Measurements from ENCODE around the gene DAPK1. TPM values are rescaled to one million over a fixed set of nuclear protein-coding genes. Genes with fewer than 3 reads are reported as not detected.

Gene DAPK1
- total RNA-seq, 1 donor from 2014 or later, result 29.5 TPM

GRCh38 chr9:87622098-87622497, 124.4 kb downstream of the DAPK1 start:
- no peak for DNase-seq (ENCODE audit: low spot score)
- H3K79me2 ChIP-seq (ENCODE audit: low read depth), result no peaks in the 10 kb centered on the region
- Mint-ChIP-seq H3K27ac (no peak overlapping the region), H3K9me3 (peaks cover 5% of the 10 kb centered on the region), H3K4me1 (peaks cover 10% of the 10 kb centered on the region), H3K27me3 (ENCODE audit: insufficient read depth, low read depth) (no peaks in the 10 kb centered on the region), H3K36me3 (peaks cover 43% of the 10 kb centered on the region), H3K4me3 (no peak overlapping the region)
- peaks cover 5% of the 10 kb centered on the region for H4K20me1 ChIP-seq (ENCODE audit: low read depth)
- no peak overlapping the region for H3K4me3 ChIP-seq
- peaks cover 8% of the 10 kb centered on the region for H3K4me1 ChIP-seq
- H3K27ac ChIP-seq, result no peak overlapping the region
- H3K9me3 ChIP-seq (ENCODE audit: low read depth), result no peaks in the 10 kb centered on the region
- H2AFZ ChIP-seq (replicated peaks), result no peak overlapping the region
- no peak overlapping the region for H3K4me2 ChIP-seq
- H3K27me3 ChIP-seq, result no peaks in the 10 kb centered on the region
- H3K9ac ChIP-seq, result no peak overlapping the region
- no peak for TF ChIP-seq EZH2phosphoT487 (IDR thresholded peaks at IDR 0.05)
- TF ChIP-seq EZH2 (IDR thresholded peaks at IDR 0.05), result no peak
- no peak for TF ChIP-seq CTCF (IDR thresholded peaks at IDR 0.05)
- no peaks in the 10 kb centered on the region for H3K36me3 ChIP-seq
- H3F3A ChIP-seq (ENCODE audit: low read depth), result no peaks in the 10 kb centered on the region

GRCh38 chr9:87622923-87623322, 125.3 kb downstream of the DAPK1 start:
- no peak overlapping the region for H3K27ac Mint-ChIP-seq

GRCh38 chr9:87628346-87628745, 130.7 kb downstream of the DAPK1 start:
- no peak overlapping the region for H3K9ac ChIP-seq
- H4K20me1 ChIP-seq (ENCODE audit: low read depth), result no peaks in the 10 kb centered on the region
- H3F3A ChIP-seq (ENCODE audit: low read depth), result no peaks in the 10 kb centered on the region
- H3K27me3 ChIP-seq, result no peaks in the 10 kb centered on the region
- TF ChIP-seq CTCF (IDR thresholded peaks at IDR 0.05), result no peak
- no peak for TF ChIP-seq EZH2phosphoT487 (IDR thresholded peaks at IDR 0.05)
- TF ChIP-seq EZH2 (IDR thresholded peaks at IDR 0.05), result no peak
- H3K36me3 ChIP-seq, result no peaks in the 10 kb centered on the region
- no peak overlapping the region for H3K27ac ChIP-seq
- no peak overlapping the region for H3K4me2 ChIP-seq
- Mint-ChIP-seq H3K36me3 (peaks cover 22% of the 10 kb centered on the region), H3K27me3 (ENCODE audit: insufficient read depth, low read depth) (no peaks in the 10 kb centered on the region), H3K4me3 (no peak overlapping the region), H3K27ac (no peak overlapping the region), H3K4me1 (peaks cover 3% of the 10 kb centered on the region), H3K9me3 (peaks cover 3% of the 10 kb centered on the region)
- no peak overlapping the region for H2AFZ ChIP-seq (replicated peaks)
- H3K4me1 ChIP-seq, result no peaks in the 10 kb centered on the region
- H3K79me2 ChIP-seq (ENCODE audit: low read depth), result no peaks in the 10 kb centered on the region
- H3K9me3 ChIP-seq (ENCODE audit: low read depth), result no peaks in the 10 kb centered on the region
- DNase-seq (ENCODE audit: low spot score), result no peak
- no peak overlapping the region for H3K4me3 ChIP-seq

More at GRCh38 chr9:87622923-87623322, 125.3 kb downstream of the DAPK1 start:
- Histone ChIP-seq H3K27ac (no peak overlapping the region), H3K36me3 (no peaks in the 10 kb centered on the region), H3F3A (ENCODE audit: low read depth) (no peaks in the 10 kb centered on the region), H3K79me2 (ENCODE audit: low read depth) (no peaks in the 10 kb centered on the region), H3K9me3 (ENCODE audit: low read depth) (no peaks in the 10 kb centered on the region), H3K9ac (no peak overlapping the region), H3K27me3 (no peaks in the 10 kb centered on the region), H3K4me3 (no peak overlapping the region), H3K4me2 (no peak overlapping the region), H3K4me1 (peaks cover 8% of the 10 kb centered on the region), H4K20me1 (ENCODE audit: low read depth) (peaks cover 5% of the 10 kb centered on the region), H2AFZ (replicated peaks) (no peak overlapping the region)
- H3K27me3 Mint-ChIP-seq (ENCODE audit: insufficient read depth, low read depth), result no peaks in the 10 kb centered on the region
- DNase-seq (ENCODE audit: low spot score), result no peak
- peaks cover under 1% of the 10 kb centered on the region for H3K9me3 Mint-ChIP-seq
- peaks cover 36% of the 10 kb centered on the region for H3K36me3 Mint-ChIP-seq
- TF ChIP-seq CTCF (IDR thresholded peaks at IDR 0.05), result no peak
- no peak for TF ChIP-seq EZH2 (IDR thresholded peaks at IDR 0.05)
- no peak for TF ChIP-seq EZH2phosphoT487 (IDR thresholded peaks at IDR 0.05)
- no peak overlapping the region for H3K4me3 Mint-ChIP-seq
- H3K4me1 Mint-ChIP-seq, result peaks cover 10% of the 10 kb centered on the region

Measured in neural progenitor cell (in vitro differentiated cells).